Kidney (tissue), 14 donors: ENCODE results near the gene OR5AK2. TPM values are rescaled to one million over a fixed set of nuclear protein-coding genes. Genes with fewer than 3 reads are reported as not detected.

Experiments
- DNase-seq, 5 donors: peaks; one replicate each; pipeline ENCODE4 v3.0.0-alpha.2; 2013 to 2020
- FAIRE-seq: peaks from 2 replicates; lab custom pipeline; 2012; peaks lifted over from hg19 to GRCh38; lab: Jason Lieb, UNC
- H3K27ac ChIP-seq, 2 donors: one replicate each; pipeline ENCODE4 v1.7.0; 2013; ENCODE audit warnings: low read depth in 2 of 2, low read length in 2 of 2, inconsistent platforms in 1 of 2
- H3K27me3 ChIP-seq: one replicate; pipeline ENCODE4 v1.7.1; 2013; ENCODE audit warnings: low read length, inconsistent platforms; ENCODE audit not compliant: control insufficient read depth, insufficient read depth
- H3K36me3 ChIP-seq, 3 donors: one replicate each; pipeline versions ENCODE4 v1.7.0 to v1.7.1; 2013; ENCODE audit warnings: low read length in 3 of 3, control low read depth in 1 of 3, inconsistent platforms in 1 of 3; ENCODE audit not compliant: insufficient read depth in 3 of 3, control insufficient read depth in 2 of 3
- H3K4me1 ChIP-seq, 3 donors: one replicate each; pipeline versions ENCODE4 v1.7.0 to v1.7.1; 2013; ENCODE audit warnings: low read length in 3 of 3, inconsistent platforms in 1 of 3, low read depth in 1 of 3; ENCODE audit not compliant: control insufficient read depth in 2 of 3, insufficient read depth in 2 of 3
- H3K4me3 ChIP-seq, 3 donors: one replicate each; pipeline versions ENCODE4 v1.7.0 to v1.8.1; 2013; ENCODE audit warnings: low read length in 3 of 3, control low read depth in 1 of 3, inconsistent platforms in 1 of 3
- H3K9ac ChIP-seq, 3 donors: one replicate each; pipeline versions ENCODE4 v1.7.0 to v1.7.1; 2013; ENCODE audit warnings: low read length in 3 of 3, control low read depth in 1 of 3, inconsistent platforms in 1 of 3
- H3K9me3 ChIP-seq, 3 donors: one replicate each; pipeline versions ENCODE4 v1.7.0 to v1.7.1; 2013; ENCODE audit warnings: low read length in 3 of 3, control low read depth in 1 of 3, inconsistent platforms in 1 of 3; ENCODE audit not compliant: control insufficient read depth in 2 of 3, insufficient read depth in 1 of 3
- intact Hi-C: fragments of 100-400 bp; cut with DNase I; formaldehyde crosslinking; loops from one replicate; pipeline ENCODE4 v1.11.1; 2022
- polyA plus RNA-seq: library from polyadenylated mRNA; stranded (reverse); fragments of 350-450 nt; fragmentation: Illumina TruSeq; extraction: RNeasy Lipid Tissue Mini Kit (QIAGEN cat#74804); gene quantifications from one replicate; pipeline ENCODE4 v1.2.3, GENCODE V29; 2014; ENCODE audit warnings: low read depth, low replicate concordance; ENCODE audit not compliant: insufficient read depth
- total RNA-seq: library from RNA; stranded (reverse); fragmentation: NEBNext Ultra II Directional; extraction: Animal tissue kit (Norgen Biotek cat#: 25700); gene quantifications from one replicate; pipeline ENCODE4 v1.2.1, GENCODE V29; 2021
- TF ChIP-seq, protein P1 (sequence below): IDR thresholded peaks from 3 replicates; pipeline ENCODE4 v1.5.1; 2012; ENCODE audit warnings: mild to moderate bottlenecking, moderate library complexity, borderline replicate concordance; ENCODE audit not compliant: insufficient read depth; ENCODE audit errors: extremely low read depth
- donor health status: control.
- donor health status: control.
- donor health status: control.
- donor health status: control.
- donor health status: control.
- donor health status: DM: yes; HTN: yes; CAD: no.
- donor health status: Normal renal cell carcinoma (clear cell type).

OR5AK2 gene
- total and polyA plus RNA-seq, 2 donors from 2014 or later = not detected

DNA sequence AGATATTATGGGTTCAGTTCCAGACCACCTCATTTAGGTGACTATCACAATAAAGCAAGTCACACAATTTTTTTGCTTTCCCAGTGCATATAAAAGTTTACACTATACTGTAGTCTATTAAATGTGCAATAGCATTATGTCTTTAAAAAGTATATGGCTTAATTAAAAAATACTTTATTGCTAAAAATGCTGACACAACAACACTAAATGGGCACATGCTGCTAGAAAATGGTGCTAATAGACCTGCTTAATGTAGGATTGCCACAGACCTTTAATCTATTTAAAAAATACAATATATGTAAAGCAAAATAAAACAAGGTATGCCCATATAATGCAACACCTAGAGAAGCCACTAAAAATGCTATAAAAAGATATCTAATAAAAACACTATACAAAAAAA is 27.1 kb upstream of the OR5AK2 start:
- no peak for DNase-seq
- no peaks in the 10 kb centered on the region for H3K9me3 ChIP-seq
- H3K27ac ChIP-seq = no peak overlapping the region
- no peaks in the 10 kb centered on the region for H3K36me3 ChIP-seq
- intact Hi-C loops = no loop called here
- no peak for FAIRE-seq
- no peaks in the 10 kb centered on the region for H3K27me3 ChIP-seq
- H3K9ac ChIP-seq = no peak overlapping the region
- no peak overlapping the region for H3K4me3 ChIP-seq
- TF ChIP-seq, protein P1, sequence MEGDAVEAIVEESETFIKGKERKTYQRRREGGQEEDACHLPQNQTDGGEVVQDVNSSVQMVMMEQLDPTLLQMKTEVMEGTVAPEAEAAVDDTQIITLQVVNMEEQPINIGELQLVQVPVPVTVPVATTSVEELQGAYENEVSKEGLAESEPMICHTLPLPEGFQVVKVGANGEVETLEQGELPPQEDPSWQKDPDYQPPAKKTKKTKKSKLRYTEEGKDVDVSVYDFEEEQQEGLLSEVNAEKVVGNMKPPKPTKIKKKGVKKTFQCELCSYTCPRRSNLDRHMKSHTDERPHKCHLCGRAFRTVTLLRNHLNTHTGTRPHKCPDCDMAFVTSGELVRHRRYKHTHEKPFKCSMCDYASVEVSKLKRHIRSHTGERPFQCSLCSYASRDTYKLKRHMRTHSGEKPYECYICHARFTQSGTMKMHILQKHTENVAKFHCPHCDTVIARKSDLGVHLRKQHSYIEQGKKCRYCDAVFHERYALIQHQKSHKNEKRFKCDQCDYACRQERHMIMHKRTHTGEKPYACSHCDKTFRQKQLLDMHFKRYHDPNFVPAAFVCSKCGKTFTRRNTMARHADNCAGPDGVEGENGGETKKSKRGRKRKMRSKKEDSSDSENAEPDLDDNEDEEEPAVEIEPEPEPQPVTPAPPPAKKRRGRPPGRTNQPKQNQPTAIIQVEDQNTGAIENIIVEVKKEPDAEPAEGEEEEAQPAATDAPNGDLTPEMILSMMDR = no peak
- no peaks in the 10 kb centered on the region for H3K4me1 ChIP-seq

DNA sequence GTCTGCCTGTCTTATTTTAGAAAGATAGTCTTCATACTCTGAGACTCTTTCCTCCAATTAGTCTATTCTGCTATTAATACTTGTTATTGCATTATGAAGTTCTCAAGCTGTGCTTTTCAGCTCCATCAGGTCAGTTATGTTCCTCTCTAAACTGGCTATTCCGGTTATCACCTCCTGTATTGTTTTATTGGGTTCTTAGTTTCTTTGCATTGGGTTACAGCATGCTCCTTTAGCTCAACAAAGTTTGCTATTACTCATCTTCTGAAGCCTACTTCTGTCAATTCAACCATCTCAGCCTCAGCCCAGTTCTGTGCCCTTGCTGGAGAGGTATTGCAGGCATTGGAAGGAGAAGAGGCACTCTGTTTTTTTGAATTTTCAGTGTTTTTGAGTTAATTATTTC is 21.0 kb upstream of the OR5AK2 start:
- Histone ChIP-seq H3K4me1 (no peaks in the 10 kb centered on the region), H3K27ac (no peak overlapping the region), H3K27me3 (no peaks in the 10 kb centered on the region), H3K4me3 (no peak overlapping the region), H3K9ac (no peak overlapping the region), H3K9me3 (no peaks in the 10 kb centered on the region), H3K36me3 (no peaks in the 10 kb centered on the region)
- intact Hi-C loops = no loop called here
- FAIRE-seq (no peak), DNase-seq (no peak)
- TF ChIP-seq, protein P1 = no peak

DNA sequence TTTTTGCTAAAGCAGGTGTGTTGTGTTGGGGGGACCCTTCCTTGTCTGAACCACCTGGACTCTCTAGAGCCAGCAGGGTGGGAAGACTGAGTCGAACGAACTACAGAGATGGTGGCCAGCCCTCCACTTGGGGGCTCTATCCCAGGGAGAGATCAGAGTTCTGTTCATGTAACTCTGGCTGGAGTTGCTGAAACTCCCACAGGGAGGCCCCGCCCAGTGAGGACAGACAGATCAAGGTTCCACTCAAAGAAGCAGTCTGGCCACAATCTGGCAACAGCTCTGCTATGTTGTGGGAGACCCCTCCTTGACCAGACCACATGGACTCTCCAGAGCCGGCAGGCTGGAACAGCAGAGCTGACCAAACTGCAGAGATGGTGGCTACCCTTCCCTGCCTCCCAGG is 20.2 kb upstream of the OR5AK2 start:
- Histone ChIP-seq H3K9me3 (no peaks in the 10 kb centered on the region), H3K4me3 (no peak overlapping the region), H3K9ac (no peak overlapping the region), H3K27ac (no peak overlapping the region), H3K27me3 (no peaks in the 10 kb centered on the region), H3K36me3 (no peaks in the 10 kb centered on the region), H3K4me1 (no peaks in the 10 kb centered on the region)
- TF ChIP-seq, protein P1 = no peak
- intact Hi-C loops = no loop called here
- FAIRE-seq (no peak), DNase-seq (no peak)

DNA sequence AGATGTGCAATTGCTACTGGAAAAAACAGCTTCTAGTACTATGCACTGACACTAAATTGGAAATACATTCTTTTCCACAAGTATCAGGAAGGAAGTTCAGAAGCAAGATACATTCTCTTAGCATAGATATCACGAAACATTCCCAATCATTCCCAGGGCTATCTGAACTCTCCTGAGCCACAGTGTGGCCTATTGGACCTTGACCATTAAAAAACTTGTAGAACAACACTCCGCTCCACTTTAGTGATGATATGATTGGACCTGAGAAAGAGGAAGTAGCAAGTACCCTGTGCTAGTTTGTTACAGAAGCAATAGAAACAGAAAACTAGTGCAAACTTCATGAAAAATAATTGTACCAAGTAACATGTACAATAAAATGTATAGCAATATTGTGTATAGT is 11.4 kb upstream of the OR5AK2 start:
- no peaks in the 10 kb centered on the region for H3K4me1 ChIP-seq
- no peaks in the 10 kb centered on the region for H3K9me3 ChIP-seq
- FAIRE-seq (no peak), DNase-seq (no peak)
- H3K27me3 ChIP-seq = no peaks in the 10 kb centered on the region
- no peak overlapping the region for H3K4me3 ChIP-seq
- no peak overlapping the region for H3K27ac ChIP-seq
- no peak overlapping the region for H3K9ac ChIP-seq
- intact Hi-C loops = no loop called here
- TF ChIP-seq, protein P1 = no peak
- no peaks in the 10 kb centered on the region for H3K36me3 ChIP-seq
